H9 (cell line): ENCODE data around the gene CPT2. TPM values are rescaled to one million over a fixed set of nuclear protein-coding genes. Genes with fewer than 3 reads are reported as not detected.

Experiments used
- DNase-seq: peaks from one replicate; pipeline ENCODE4 v3.0.0-alpha.2; 2017
- H2AFZ ChIP-seq: one replicate; pipeline ENCODE4 v1.6.1; 2013; ENCODE audit warnings: mild to moderate bottlenecking, low read length, control low read depth, moderate library complexity
- H2AK5ac ChIP-seq: 2 replicates; pipeline ENCODE4 v1.6.1; 2013; ENCODE audit warnings: low read length, control low read depth, mixed read lengths; ENCODE audit not compliant: insufficient read length
- H2BK120ac ChIP-seq: one replicate; pipeline ENCODE4 v1.6.1; 2013; ENCODE audit warnings: low read depth, mild to moderate bottlenecking, low read length, control low read depth, inconsistent platforms; ENCODE audit not compliant: poor library complexity, severe bottlenecking
- H2BK12ac ChIP-seq: 2 replicates; pipeline ENCODE4 v1.6.1; 2013; ENCODE audit warnings: low read length, control low read depth, mixed read lengths, low read depth; ENCODE audit not compliant: insufficient read length
- H2BK15ac ChIP-seq: 2 replicates; pipeline ENCODE4 v1.6.1; 2013; ENCODE audit warnings: low read depth, low read length, control low read depth
- H2BK20ac ChIP-seq: one replicate; pipeline ENCODE4 v1.6.1; 2013; ENCODE audit warnings: low read depth, mild to moderate bottlenecking, low read length, control low read depth, inconsistent platforms; ENCODE audit not compliant: poor library complexity, severe bottlenecking
- H2BK5ac ChIP-seq: 2 replicates; pipeline ENCODE4 v1.6.1; 2013; ENCODE audit warnings: low read length, control low read depth, mixed read lengths; ENCODE audit not compliant: insufficient read length
- H3K14ac ChIP-seq: 2 replicates; pipeline ENCODE4 v1.6.1; 2013; ENCODE audit warnings: low read length, control low read depth; ENCODE audit not compliant: insufficient read depth
- H3K18ac ChIP-seq: 2 replicates; pipeline ENCODE4 v1.6.1; 2013; ENCODE audit warnings: low read depth, mild to moderate bottlenecking, mixed read lengths, low read length, control low read depth; ENCODE audit not compliant: insufficient read length
- H3K23ac ChIP-seq: 2 replicates; pipeline ENCODE4 v1.6.1; 2013; ENCODE audit warnings: low read length, control low read depth, mixed read lengths, low read depth; ENCODE audit not compliant: insufficient read length
- H3K23me2 ChIP-seq: 2 replicates; pipeline ENCODE4 v1.6.1; 2013; ENCODE audit warnings: low read depth, mild to moderate bottlenecking, mixed read lengths, low read length, control low read depth; ENCODE audit not compliant: insufficient read length, poor library complexity, severe bottlenecking
- H3K27ac ChIP-seq: 2 replicates; pipeline ENCODE4 v1.5.1; 2013; ENCODE audit warnings: low read length, control low read depth, mixed read lengths, low read depth; ENCODE audit not compliant: insufficient read length
- H3K27me3 ChIP-seq: 2 replicates; pipeline ENCODE4 v1.6.1; 2013; ENCODE audit warnings: low read length, control low read depth, inconsistent platforms; ENCODE audit not compliant: insufficient read depth
- H3K4ac ChIP-seq: 2 replicates; pipeline ENCODE4 v1.6.1; 2013; ENCODE audit warnings: low read depth, mild to moderate bottlenecking, control low read depth, inconsistent platforms, low read length, moderate library complexity
- H3K4me1 ChIP-seq: 2 replicates; pipeline ENCODE4 v1.6.1; 2013; ENCODE audit warnings: low read length, control low read depth, inconsistent platforms; ENCODE audit not compliant: insufficient read depth
- H3K4me2 ChIP-seq: 2 replicates; pipeline ENCODE4 v1.6.1; 2013; ENCODE audit warnings: low read length, control low read depth, mixed read lengths; ENCODE audit not compliant: insufficient read length, insufficient read depth
- H3K56ac ChIP-seq: 2 replicates; pipeline ENCODE4 v1.6.1; 2013; ENCODE audit warnings: low read depth, mild to moderate bottlenecking, mixed read lengths, low read length, control low read depth; ENCODE audit not compliant: insufficient read length
- H3K79me1 ChIP-seq: 2 replicates; pipeline ENCODE4 v1.6.1; 2013; ENCODE audit warnings: low read depth, mild to moderate bottlenecking, moderate library complexity, low read length, control low read depth, inconsistent platforms; ENCODE audit not compliant: insufficient read depth, poor library complexity, severe bottlenecking
- H3K79me2 ChIP-seq: 2 replicates; pipeline ENCODE4 v1.6.1; 2013; ENCODE audit warnings: low read length, control low read depth, inconsistent platforms; ENCODE audit not compliant: insufficient read depth
- H3K9ac ChIP-seq: 2 replicates; pipeline ENCODE4 v1.6.1; 2013; ENCODE audit warnings: low read length, control low read depth, mixed read lengths; ENCODE audit not compliant: insufficient read length; ENCODE audit errors: extremely low read depth
- H3K9me3 ChIP-seq: one replicate; pipeline ENCODE4 v1.6.1; 2013; ENCODE audit warnings: low read depth, low read length, inconsistent platforms; ENCODE audit not compliant: control insufficient read depth
- H3T11ph ChIP-seq: one replicate; pipeline ENCODE4 v1.6.1; 2013; ENCODE audit warnings: mild to moderate bottlenecking, low read length, control low read depth, inconsistent platforms
- H4K20me1 ChIP-seq: one replicate; pipeline ENCODE4 v1.6.1; 2013; ENCODE audit not compliant: control insufficient read depth, insufficient read length, insufficient read depth
- H4K5ac ChIP-seq: 2 replicates; pipeline ENCODE4 v1.6.1; 2013; ENCODE audit warnings: low read depth, mild to moderate bottlenecking, mixed read lengths, low read length, control low read depth; ENCODE audit not compliant: insufficient read length
- H4K8ac ChIP-seq: replicated peaks from 2 replicates; pipeline ENCODE4 v1.6.1; 2013; ENCODE audit warnings: low read length, control low read depth, mixed read lengths, low read depth; ENCODE audit not compliant: insufficient read length
- H4K91ac ChIP-seq: 2 replicates; pipeline ENCODE4 v1.6.1; 2013; ENCODE audit warnings: low read depth, mild to moderate bottlenecking, moderate library complexity, mixed read lengths, low read length, control low read depth; ENCODE audit not compliant: insufficient read length
- H3K27ac Mint-ChIP-seq, 3 experiments: 2 replicates in 2 of 3; 3 replicates in 1 of 3; pipeline ENCODE4 v1.8.0; 2020 to 2021; ENCODE audit warnings: mixed read lengths in 3 of 3, mild to moderate bottlenecking in 1 of 3, moderate library complexity in 1 of 3
- H3K27me3 Mint-ChIP-seq: 2 replicates; pipeline ENCODE4 v1.8.0; 2021; ENCODE audit warnings: low read depth, mild to moderate bottlenecking, moderate library complexity, mixed read lengths
- H3K36me3 Mint-ChIP-seq, 3 experiments: 2 replicates in 2 of 3; 3 replicates in 1 of 3; pipeline ENCODE4 v1.8.0; 2020 to 2021; ENCODE audit warnings: low read depth in 3 of 3, mixed read lengths in 3 of 3; ENCODE audit not compliant: insufficient read depth in 1 of 3
- H3K4me1 Mint-ChIP-seq, 2 experiments: 2 replicates each; pipeline ENCODE4 v1.8.0; 2020; ENCODE audit warnings: mixed read lengths in 2 of 2
- H3K4me3 Mint-ChIP-seq, 2 experiments: 2 replicates in 1 of 2; 3 replicates in 1 of 2; pipeline ENCODE4 v1.8.0; 2020 to 2021; ENCODE audit warnings: mild to moderate bottlenecking in 2 of 2, mixed read lengths in 2 of 2, moderate library complexity in 1 of 2
- H3K9me3 Mint-ChIP-seq, 2 experiments: 2 replicates in 1 of 2; 3 replicates in 1 of 2; pipeline ENCODE4 v1.8.0; 2020; ENCODE audit warnings: mild to moderate bottlenecking in 2 of 2, mixed read lengths in 2 of 2, moderate library complexity in 1 of 2
- CTCF ChIP-seq: fragments of 200-600 bp; sonication (generic); conservative IDR thresholded peaks from 3 replicates; pipeline ENCODE4 v1.8.0; 2021; ENCODE audit warnings: antibody characterized with exemption, mild to moderate bottlenecking
- WGBS: extraction: QIAGEN DNeasy Blood & Tissue Kit; methylation state at CpG from one replicate; pipeline ENCODE4 v1.1.7; 2013; ENCODE audit warnings: missing lambda C conversion rate, low lambda C conversion rate, mixed read lengths; ENCODE audit not compliant: insufficient read length; ENCODE audit errors: extremely low coverage; 5-methylcytosine and 5-hydroxymethylcytosine counted together
- total RNA-seq: library from RNA; stranded (reverse); gene quantifications from 2 replicates; pipeline ENCODE4 v1.2.1, GENCODE V29; 2021

CPT2 gene
- total RNA-seq, 1 experiment from 2014 or later: 33.2 TPM

DNA sequence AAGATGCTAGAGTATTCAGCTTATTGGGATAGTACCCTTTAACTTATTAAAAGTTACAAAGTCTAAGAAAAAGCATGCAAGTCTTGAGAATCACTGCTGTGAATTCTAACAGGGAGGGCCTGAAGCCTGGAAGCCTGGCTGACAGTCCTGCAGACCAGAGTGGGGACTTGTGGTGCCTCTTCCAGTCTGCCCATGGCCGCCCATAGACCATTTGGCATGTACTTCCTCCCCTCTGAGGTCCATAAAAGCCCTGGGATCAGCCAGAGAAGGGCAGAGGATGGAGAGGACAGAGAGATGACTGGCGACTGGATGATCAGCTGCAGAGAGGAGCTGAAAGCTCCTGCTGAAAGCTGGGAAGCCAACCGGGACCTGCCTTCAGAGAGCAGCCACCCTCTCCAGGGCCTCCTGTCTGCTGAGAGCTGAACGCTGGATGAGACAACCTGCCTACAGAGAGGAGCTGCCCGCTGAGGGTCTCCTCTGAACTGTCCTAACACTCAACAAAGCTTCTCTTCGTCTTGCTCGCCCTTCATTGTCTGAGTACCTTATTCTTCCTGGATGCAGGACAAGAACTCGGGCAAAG, 41.7 kb upstream of the CPT2 start:
- Histone ChIP-seq H3K9ac (no peak overlapping the region), H4K5ac (no peak overlapping the region), H2BK12ac (no peak overlapping the region), H4K8ac (no peak overlapping the region), H3K79me1 (no peaks in the 10 kb centered on the region), H3K4me1 (0 out of 2 replicates have a peak, but pooled peaks cover 2% of the 10 kb centered on the region), H3T11ph (no peak overlapping the region), H3K79me2 (no peaks in the 10 kb centered on the region), H3K9me3 (no peaks in the 10 kb centered on the region), H2AFZ (no peak overlapping the region), H3K14ac (no peak overlapping the region), H4K20me1 (no peaks in the 10 kb centered on the region), H2BK5ac (no peak overlapping the region), H2BK15ac (no peak overlapping the region), H3K23me2 (no peaks in the 10 kb centered on the region), H3K23ac (no peak overlapping the region), H3K56ac (no peak overlapping the region), H3K18ac (no peak overlapping the region), H3K4me2 (no peak overlapping the region), H3K27ac (no peak overlapping the region), H2BK120ac (no peak overlapping the region), H2BK20ac (no peak overlapping the region), H3K27me3 (no peaks in the 10 kb centered on the region), H4K91ac (no peak overlapping the region), H3K4ac (no peak overlapping the region), H2AK5ac (no peak overlapping the region)
- no peak for TF ChIP-seq CTCF
- peaks cover 3 to 9% of the 10 kb centered on the region in 2 experiments; a peak in 3 of 4 replicates for H3K4me1 Mint-ChIP-seq
- no peak for DNase-seq
- H3K36me3 Mint-ChIP-seq: no peaks in the 10 kb centered on the region
- H3K4me3 Mint-ChIP-seq: no peak overlapping the region
- no peaks in the 10 kb centered on the region for H3K9me3 Mint-ChIP-seq
- WGBS: no CpG with 5 or more reads among the region's 8 CpGs
- H3K27me3 Mint-ChIP-seq: no peaks in the 10 kb centered on the region; the same call in 1 of the 2 replicates
- H3K27ac Mint-ChIP-seq: no peak overlapping the region
